NB4 (cell line): ENCODE data around the gene SMTNL1.

ENCODE experiments used
- DNase-seq: peaks from one replicate; pipeline ENCODE4 v3.0.0; 2010; ENCODE audit warnings: low read depth
- H3K4me3 ChIP-seq: one replicate; pipeline ENCODE4 v1.5.1; 2011; ENCODE audit warnings: mild to moderate bottlenecking, low read depth, low read length, moderate library complexity
- MYC ChIP-seq: IDR thresholded peaks from 2 replicates; pipeline ENCODE4 v1.6.1; 2011; ENCODE audit warnings: low read depth, low read length
- POLR2A ChIP-seq: IDR thresholded peaks from 2 replicates; pipeline ENCODE4 v1.6.1; 2011; ENCODE audit warnings: mild to moderate bottlenecking; ENCODE audit not compliant: insufficient read length; ENCODE audit errors: extremely low read depth
- TF ChIP-seq, protein P1 (sequence below): IDR thresholded peaks from 2 replicates; pipeline ENCODE4 v1.6.1; 2011; ENCODE audit warnings: low read depth, low read length
- TF ChIP-seq, protein P2 (sequence below): IDR thresholded peaks from one replicate; pipeline ENCODE4 v1.5.1; 2012; ENCODE audit warnings: low read depth, low read length

Gene SMTNL1

DNA sequence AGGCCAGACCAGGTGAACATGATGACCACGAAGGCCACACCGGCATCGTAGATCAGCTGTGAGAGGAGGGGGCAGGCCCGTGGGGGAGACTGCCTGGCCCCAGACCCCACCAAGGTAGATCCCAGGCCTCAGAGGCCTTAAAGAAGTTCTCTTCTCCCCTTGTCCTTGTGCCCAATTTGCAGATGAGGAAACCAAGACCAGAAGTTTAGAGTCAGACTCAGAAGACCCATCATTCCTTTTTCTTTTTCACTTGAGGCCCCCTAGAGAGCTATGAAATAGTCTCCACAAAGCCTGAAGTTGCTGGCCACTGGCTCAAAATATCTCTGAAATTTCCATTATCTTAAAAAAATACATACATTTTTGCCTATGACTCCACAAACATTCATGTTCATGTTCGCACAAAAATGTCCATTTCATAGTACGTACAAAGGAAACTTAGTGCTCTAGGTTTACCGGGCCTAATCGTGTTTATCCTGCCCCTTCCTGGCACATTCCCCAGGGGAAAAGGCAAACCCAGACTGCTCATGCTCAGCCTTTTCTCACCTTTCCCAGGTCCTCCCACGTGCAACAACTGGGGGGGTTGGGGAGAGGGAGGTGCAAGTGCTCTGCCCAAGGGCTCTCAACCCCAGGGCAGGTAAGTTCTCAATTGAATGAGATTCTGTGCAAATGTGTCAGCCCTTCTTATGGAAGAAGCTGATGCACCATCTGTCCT, 41.1 kb upstream of the SMTNL1 start:
- no peak for DNase-seq
- TF ChIP-seq MYC (no peak), POLR2A (no peak)
- TF ChIP-seq, protein P1, sequence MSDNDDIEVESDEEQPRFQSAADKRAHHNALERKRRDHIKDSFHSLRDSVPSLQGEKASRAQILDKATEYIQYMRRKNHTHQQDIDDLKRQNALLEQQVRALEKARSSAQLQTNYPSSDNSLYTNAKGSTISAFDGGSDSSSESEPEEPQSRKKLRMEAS = no peak
- TF ChIP-seq, protein P2, sequence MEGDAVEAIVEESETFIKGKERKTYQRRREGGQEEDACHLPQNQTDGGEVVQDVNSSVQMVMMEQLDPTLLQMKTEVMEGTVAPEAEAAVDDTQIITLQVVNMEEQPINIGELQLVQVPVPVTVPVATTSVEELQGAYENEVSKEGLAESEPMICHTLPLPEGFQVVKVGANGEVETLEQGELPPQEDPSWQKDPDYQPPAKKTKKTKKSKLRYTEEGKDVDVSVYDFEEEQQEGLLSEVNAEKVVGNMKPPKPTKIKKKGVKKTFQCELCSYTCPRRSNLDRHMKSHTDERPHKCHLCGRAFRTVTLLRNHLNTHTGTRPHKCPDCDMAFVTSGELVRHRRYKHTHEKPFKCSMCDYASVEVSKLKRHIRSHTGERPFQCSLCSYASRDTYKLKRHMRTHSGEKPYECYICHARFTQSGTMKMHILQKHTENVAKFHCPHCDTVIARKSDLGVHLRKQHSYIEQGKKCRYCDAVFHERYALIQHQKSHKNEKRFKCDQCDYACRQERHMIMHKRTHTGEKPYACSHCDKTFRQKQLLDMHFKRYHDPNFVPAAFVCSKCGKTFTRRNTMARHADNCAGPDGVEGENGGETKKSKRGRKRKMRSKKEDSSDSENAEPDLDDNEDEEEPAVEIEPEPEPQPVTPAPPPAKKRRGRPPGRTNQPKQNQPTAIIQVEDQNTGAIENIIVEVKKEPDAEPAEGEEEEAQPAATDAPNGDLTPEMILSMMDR = no peak
- no peak overlapping the region for H3K4me3 ChIP-seq

DNA sequence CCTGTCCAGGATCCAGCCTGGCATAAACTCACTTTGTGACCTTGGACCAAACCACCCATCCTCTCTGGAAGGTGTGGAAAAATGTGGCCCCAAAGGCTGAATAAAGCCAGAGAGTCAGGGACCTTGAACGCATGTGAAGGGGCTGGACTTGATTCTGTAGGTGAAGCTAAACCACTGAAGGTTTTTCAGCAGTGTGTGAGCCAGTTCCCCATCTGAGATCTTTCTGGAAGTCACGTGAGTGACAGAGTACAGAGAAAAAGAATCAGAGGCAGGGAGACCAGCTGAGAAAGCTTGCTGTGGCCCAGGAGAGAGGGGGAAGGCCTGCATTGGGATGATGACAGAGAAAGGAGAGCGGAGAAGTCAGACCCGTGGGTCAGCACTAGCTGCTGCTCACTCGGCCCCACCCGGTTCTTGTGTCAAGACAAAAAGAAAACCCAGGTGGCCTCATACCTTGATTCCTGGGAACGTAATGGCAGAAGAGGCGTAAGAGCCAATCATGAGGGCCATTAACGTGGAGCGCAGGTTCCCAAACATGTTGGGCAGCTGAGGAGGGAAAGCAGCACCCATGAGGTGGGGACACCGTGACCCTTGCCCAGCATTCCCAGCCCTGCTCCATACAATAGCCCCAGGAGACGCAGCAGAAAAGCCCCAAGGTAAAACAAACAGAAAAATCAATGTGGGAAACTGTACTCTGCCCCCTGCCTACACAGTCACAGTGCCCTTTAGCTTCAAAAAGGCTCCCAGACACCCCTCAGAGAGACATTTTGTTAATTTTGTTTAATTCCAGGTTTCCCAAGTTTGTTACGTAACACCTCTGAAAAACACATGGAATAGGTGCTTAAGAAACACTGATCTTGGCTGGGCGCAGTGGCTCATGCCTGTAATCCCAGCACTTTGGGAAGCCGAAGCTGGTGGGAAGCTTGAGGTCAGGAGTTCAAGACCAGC, 39.8 kb upstream of the SMTNL1 start:
- no peak overlapping the region for H3K4me3 ChIP-seq
- TF ChIP-seq, protein P2 = no peak
- TF ChIP-seq MYC = no peak
- TF ChIP-seq, protein P1 = no peak
- TF ChIP-seq POLR2A = no peak
- DNase-seq = no peak

DNA sequence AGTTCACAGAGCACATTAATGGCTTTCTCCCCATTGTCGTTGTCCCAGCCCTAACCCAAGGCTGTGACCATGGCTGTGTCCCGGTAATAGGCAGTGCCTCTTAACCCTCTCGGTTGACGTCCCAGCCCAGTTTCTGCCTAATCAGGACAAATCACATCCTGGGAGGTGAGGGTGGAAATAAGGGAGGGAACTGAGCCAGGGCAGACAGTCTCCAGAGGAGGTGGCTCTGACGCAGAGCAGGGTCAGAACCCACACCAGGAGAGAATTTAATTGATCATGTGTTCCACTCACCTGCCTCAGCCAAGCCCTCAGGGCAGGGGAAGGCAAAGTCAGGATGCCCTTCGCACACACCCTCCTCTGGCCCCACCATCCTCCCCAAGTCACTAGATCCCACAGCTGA, 38.9 kb upstream of the SMTNL1 start:
- DNase-seq = no peak
- TF ChIP-seq, protein P1 = no peak
- TF ChIP-seq POLR2A = no peak
- TF ChIP-seq MYC = no peak
- TF ChIP-seq, protein P2 = no peak

DNA sequence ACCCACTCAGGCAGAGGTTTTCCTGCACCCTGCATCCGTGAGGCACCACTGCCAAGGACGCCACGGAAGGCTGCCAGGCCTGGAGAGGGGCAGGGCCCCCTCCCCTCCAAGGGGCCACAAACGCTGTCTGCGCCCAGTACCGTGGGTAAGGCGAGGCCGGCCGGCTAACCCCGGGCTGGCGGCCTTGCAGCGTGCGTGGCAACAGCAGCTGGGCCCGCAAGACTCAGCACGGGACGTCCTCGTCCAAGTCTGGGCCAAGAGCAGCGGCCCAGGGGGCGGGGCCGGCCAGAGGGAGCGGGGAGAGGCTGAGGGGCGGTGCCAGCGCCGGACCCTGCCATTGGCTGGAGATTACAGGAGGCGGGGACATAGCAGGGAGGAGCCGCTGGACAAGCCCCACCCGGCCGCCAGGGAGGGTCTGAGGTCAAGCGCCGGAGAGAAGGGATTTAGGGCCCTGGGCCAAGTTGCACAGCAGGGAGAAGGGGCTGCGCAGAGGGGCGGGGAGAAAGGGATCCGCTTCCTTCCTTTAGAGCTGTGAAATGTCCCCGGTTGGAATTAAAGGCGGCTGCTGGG, 37.9 kb upstream of the SMTNL1 start:
- DNase-seq = peak; percentile 51
- no peak overlapping the region for H3K4me3 ChIP-seq
- TF ChIP-seq MYC (no peak), POLR2A (no peak)
- TF ChIP-seq, protein P2 = no peak
- TF ChIP-seq, protein P1 = no peak

More for the DNA sequence above, 38.9 kb upstream of the SMTNL1 start:
- H3K4me3 ChIP-seq = no peak overlapping the region

DNA sequence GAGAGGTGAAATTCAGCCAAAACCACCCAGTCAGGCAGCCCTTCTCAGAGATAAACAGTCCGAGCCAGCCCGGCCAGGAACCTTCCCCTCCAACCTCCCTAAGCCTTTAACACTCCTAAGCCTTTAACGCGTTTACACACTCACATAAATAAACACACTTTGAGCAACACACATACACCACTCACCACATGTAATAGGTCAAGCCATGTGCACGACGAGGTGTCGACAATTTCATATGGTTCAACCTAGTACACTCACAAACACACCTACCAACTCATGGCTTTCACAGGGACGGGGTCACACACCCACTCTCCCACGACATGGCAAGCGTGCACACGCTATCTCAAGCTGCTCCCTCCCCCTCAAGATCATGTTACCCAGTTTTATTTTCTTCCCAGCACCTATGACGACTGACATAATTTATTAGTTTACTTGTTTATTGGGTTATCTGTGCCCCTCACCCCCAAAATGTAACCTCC, 37.4 kb upstream of the SMTNL1 start:
- DNase-seq = no peak
- TF ChIP-seq, protein P2 = no peak
- no peak for TF ChIP-seq POLR2A
- TF ChIP-seq, protein P1 = no peak
- TF ChIP-seq MYC = no peak
- H3K4me3 ChIP-seq = no peak overlapping the region
